ENCODE measurements around the gene DNAI1. TPM values are rescaled to one million over a fixed set of nuclear protein-coding genes. Genes with fewer than 3 reads are reported as not detected.
A peak's percentile ranks its signal among the peaks of the same experiment; 100 is the strongest.

The DNAI1 gene
- total RNA-seq, 2 donors from 2014 or later, result not detected

DNA sequence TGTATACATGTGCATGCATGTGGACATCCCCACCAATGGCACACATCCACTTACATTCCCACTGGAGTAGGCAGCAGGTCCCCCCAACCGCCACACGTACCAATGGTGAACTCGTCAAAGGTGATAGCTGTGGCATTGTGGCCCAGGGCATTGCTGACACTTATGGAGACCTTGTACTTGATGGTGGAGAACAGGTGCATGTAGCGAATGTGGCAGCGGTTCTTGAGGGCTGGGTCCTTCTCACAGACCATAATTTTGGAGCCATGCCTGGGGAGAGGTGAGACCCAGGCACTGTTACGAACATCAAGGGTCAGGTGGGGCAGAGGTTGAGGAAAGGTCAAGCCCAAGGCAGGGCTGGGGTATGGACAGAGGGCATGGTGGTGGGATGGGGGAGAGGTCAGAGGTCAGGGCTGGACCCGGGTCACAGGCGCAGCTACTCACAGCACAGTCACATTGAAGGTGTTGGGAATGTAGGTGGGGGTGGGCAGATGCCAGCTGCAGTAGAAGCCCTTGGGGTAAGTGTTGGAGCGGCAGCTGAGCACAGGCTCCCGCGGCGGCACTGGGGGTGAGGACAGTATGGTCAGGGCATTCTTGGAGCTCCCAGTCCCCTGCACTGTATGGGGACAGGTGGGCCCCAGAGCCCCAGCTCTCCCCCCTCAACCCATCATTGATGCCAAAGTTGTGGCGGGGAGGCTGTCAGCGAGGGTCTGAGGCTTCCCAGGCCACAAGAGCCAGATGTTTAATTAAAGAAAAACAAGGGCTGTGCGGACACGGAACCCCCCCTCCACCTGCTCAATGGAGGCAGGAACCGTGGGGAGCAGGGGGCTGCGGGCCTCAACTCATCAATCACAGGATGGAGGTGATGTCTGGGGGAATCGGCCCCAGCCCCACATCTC, 99.1 kb downstream of the DNAI1 start:
- Histone ChIP-seq H3K9me3 (no peaks in the 10 kb centered on the region), H3K36me3 (no peaks in the 10 kb centered on the region), H3K27ac (no peak overlapping the region), H3K4me3 (no peak overlapping the region), H3K9ac (ENCODE audit: low read depth in 2 of 2, low read length in 2 of 2) (no peak overlapping the region), H3K4me1 (peaks cover 4% of the 10 kb centered on the region), H3K27me3 (peaks cover 12% of the 10 kb centered on the region)
- no peak for DNase-seq
- intact Hi-C loops (cut with DNase I), result no loop called here
- TF ChIP-seq, protein P1, sequence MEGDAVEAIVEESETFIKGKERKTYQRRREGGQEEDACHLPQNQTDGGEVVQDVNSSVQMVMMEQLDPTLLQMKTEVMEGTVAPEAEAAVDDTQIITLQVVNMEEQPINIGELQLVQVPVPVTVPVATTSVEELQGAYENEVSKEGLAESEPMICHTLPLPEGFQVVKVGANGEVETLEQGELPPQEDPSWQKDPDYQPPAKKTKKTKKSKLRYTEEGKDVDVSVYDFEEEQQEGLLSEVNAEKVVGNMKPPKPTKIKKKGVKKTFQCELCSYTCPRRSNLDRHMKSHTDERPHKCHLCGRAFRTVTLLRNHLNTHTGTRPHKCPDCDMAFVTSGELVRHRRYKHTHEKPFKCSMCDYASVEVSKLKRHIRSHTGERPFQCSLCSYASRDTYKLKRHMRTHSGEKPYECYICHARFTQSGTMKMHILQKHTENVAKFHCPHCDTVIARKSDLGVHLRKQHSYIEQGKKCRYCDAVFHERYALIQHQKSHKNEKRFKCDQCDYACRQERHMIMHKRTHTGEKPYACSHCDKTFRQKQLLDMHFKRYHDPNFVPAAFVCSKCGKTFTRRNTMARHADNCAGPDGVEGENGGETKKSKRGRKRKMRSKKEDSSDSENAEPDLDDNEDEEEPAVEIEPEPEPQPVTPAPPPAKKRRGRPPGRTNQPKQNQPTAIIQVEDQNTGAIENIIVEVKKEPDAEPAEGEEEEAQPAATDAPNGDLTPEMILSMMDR (IDR thresholded peaks at IDR 0.05), result no peak

DNA sequence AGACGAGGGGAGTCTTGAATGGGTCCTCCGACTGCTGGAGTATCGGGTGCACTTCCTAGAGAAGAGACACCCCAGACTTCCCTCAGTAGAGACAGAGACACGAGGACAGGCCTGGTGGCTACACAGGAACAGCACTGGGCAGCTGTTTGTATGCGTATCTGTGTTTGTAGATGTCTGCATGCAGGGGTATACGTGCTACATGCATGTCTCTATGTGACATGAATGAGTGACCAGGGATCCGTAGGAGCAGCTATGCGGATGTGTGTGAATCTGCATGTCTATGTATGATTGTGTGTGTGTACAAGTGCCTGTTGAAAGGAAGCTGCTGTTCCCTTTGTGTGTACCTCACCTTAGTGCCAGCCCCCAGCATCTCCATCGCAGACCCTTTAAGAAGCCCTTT, 99.8 kb downstream of the DNAI1 start:
- Histone ChIP-seq H3K4me1 (peaks cover 4% of the 10 kb centered on the region), H3K4me3 (no peak overlapping the region), H3K9ac (ENCODE audit: low read depth in 2 of 2, low read length in 2 of 2) (no peak overlapping the region), H3K36me3 (no peaks in the 10 kb centered on the region), H3K27me3 (peaks cover 12% of the 10 kb centered on the region), H3K27ac (no peak overlapping the region), H3K9me3 (no peaks in the 10 kb centered on the region)
- DNase-seq, result no peak
- TF ChIP-seq, protein P1 (IDR thresholded peaks at IDR 0.05), result no peak
- intact Hi-C loops (cut with DNase I), result no loop called here

DNA sequence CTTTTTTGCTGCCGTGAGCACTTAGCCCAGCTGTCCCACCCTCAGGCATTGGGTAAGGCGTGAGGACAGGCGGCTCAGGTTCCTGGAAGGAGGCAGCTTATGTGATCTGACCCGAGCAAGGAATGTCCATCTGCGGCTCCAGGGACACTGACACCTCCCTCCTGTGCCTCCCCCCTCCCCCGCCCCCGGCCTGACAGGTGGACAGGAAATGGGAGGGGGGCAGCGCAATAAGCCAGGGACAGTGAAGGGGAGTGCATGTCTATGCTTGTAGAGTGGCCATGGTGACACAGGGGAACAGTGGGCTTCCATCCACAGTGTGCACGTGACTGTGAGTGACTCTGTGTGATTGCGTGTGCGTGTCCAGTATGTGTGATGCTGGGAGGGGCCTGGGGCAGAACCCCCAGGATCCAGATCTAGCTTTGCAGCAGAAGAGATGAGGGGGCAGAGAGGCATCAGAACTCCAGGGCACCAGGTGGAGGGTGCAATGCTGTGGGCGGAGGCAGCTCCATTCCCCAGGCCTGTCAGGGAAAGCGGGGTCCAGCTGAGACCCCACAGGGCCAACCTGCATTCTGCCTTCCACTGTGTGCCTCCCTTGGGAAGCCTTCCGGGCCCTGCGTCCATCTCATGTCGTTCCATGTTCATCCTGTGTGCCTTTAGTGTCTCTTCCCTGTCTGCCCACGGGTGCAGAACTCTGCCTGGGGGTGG, 100.5 kb downstream of the DNAI1 start:
- no peak for DNase-seq
- Histone ChIP-seq H3K36me3 (no peaks in the 10 kb centered on the region), H3K9me3 (no peaks in the 10 kb centered on the region), H3K27me3 (peaks cover 12% of the 10 kb centered on the region), H3K4me1 (peaks cover 4% of the 10 kb centered on the region), H3K4me3 (no peak overlapping the region), H3K9ac (ENCODE audit: low read depth in 2 of 2, low read length in 2 of 2) (no peak overlapping the region), H3K27ac (no peak overlapping the region)
- TF ChIP-seq, protein P1 (IDR thresholded peaks at IDR 0.05), result no peak
- intact Hi-C loops (cut with DNase I), result no loop called here

DNA sequence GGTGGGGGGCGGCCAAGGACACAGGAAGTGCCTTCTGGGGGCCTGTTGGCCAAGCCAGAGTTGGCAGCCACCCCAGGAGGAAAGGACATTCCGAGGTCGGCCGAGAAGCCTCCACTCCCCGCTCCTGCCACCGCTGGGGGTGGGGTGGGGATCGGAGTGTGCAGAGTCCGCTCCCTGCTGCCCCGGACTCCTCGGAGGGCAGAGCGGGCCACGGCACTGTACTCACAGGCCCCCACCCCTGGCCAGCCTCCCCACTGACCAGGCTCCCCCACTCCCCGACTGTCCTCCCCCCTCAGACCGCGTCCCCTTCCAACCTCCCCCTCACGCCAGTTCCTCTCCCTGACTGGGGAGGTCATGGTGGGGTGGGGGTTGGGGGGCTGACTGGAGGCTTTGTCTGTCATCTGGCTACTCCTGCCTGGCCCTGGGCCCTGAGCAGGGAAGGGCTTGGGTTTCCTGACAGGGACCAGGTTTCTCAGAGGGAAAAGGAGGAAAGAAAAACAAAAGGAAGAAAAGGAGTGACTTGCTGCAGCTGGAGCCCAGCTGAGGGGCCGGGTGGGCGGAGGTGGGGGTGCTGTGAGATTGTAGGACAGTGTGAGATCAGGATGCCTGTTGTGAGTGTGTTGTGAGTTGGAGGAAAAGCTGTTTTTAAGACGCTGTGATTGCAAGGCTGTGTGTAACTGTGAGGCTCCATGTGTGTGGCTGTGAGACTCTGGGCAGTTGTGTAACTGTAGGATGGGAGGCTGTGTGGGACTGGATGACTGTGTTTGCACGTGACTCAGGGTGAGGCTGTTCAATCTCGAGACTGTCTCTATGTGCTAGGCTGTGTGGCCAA, 101.2 kb downstream of the DNAI1 start:
- DNase-seq, result peak; percentile 55
- TF ChIP-seq, protein P1 (IDR thresholded peaks at IDR 0.05), result no peak
- H3K9ac ChIP-seq (ENCODE audit: low read depth in 2 of 2, low read length in 2 of 2), result peak overlapping the region in 1 of 2 donors; percentile 35
- H3K27ac ChIP-seq, result no peak overlapping the region
- intact Hi-C loops (cut with DNase I), result no loop called here
- H3K9me3 ChIP-seq, result no peaks in the 10 kb centered on the region
- peaks cover 4% of the 10 kb centered on the region for H3K4me1 ChIP-seq
- no peak overlapping the region for H3K4me3 ChIP-seq
- peaks cover 12% of the 10 kb centered on the region for H3K27me3 ChIP-seq
- H3K36me3 ChIP-seq, result no peaks in the 10 kb centered on the region

DNA sequence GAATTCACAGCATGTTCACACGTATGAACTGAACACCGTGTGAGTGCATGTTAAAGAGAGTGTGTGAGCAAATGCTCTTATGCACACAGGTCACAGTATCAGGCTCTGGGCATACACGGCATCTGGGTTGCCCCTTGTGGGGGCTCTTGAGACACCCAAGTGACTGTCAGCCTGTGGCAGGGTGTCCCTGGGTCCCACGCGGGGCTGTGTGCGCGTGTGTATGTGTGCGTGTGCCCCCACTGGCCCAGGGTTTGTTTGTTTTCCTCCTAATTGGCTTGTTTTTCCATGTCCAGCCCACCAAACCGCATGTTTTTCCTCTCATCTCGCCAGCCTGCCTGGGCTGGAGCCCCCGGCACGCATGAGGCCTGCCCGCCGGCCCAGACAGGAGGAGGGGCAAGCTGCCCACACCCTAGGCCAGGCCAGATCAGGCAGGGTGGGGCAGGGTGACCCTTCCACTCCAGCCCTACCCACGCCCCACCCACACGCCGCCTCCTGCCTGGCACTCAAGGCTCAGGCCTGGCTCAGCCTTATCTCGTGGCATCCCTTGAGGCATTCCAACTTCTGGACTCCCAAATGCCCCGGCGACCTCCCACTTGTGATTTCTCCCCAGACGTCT, 102.1 kb downstream of the DNAI1 start:
- peaks cover 4% of the 10 kb centered on the region for H3K4me1 ChIP-seq
- no peak overlapping the region for H3K27ac ChIP-seq
- H3K27me3 ChIP-seq, result peaks cover 12% of the 10 kb centered on the region
- intact Hi-C loops (cut with DNase I), result no loop called here
- no peak overlapping the region for H3K9ac ChIP-seq (ENCODE audit: low read depth in 2 of 2, low read length in 2 of 2)
- TF ChIP-seq, protein P1 (IDR thresholded peaks at IDR 0.05), result no peak
- H3K4me3 ChIP-seq, result no peak overlapping the region
- peak; percentile 76 for DNase-seq
- H3K9me3 ChIP-seq, result no peaks in the 10 kb centered on the region
- H3K36me3 ChIP-seq, result no peaks in the 10 kb centered on the region
